SJCRH30 (cell line): ENCODE data around the gene VASN. TPM values are rescaled to one million over a fixed set of nuclear protein-coding genes. Genes with fewer than 3 reads are reported as not detected.

Experiments used
- DNase-seq, 2 experiments: peaks; one replicate each; pipeline ENCODE4 v3.0.0-alpha.2; 2015 to 2020
- H3K27ac ChIP-seq: fragments of 250-450 bp; sonication (Bioruptor Pico); 2 replicates; pipeline ENCODE4 v1.5.1; 2020; ENCODE audit warnings: mild to moderate bottlenecking, moderate library complexity
- H3K27me3 ChIP-seq: fragments of 250-450 bp; sonication (Bioruptor Pico); 2 replicates; pipeline ENCODE4 v1.5.1; 2020; ENCODE audit warnings: mild to moderate bottlenecking, moderate library complexity
- H3K36me3 ChIP-seq: fragments of 250-450 bp; sonication (Bioruptor Pico); 2 replicates; pipeline ENCODE4 v1.5.1; 2020; ENCODE audit warnings: mild to moderate bottlenecking, moderate library complexity
- H3K4me1 ChIP-seq: fragments of 250-450 bp; sonication (Bioruptor Pico); 2 replicates; pipeline ENCODE4 v1.5.1; 2020; ENCODE audit warnings: mild to moderate bottlenecking, moderate library complexity
- H3K4me3 ChIP-seq: fragments of 250-450 bp; sonication (Bioruptor Pico); 2 replicates; pipeline ENCODE4 v1.5.1; 2020; ENCODE audit warnings: mild to moderate bottlenecking, moderate library complexity
- H3K9me3 ChIP-seq: fragments of 250-450 bp; sonication (Bioruptor Pico); replicated peaks from 2 replicates; pipeline ENCODE4 v1.5.1; 2020; ENCODE audit warnings: mild to moderate bottlenecking, moderate library complexity
- total RNA-seq: library from RNA; depleted of rRNA; stranded (reverse); fragments of >200 nt; shearing (Covaris generic); gene quantifications from 2 replicates; pipeline ENCODE4 v1.2.3, GENCODE V29; 2014; rRNA removed

Gene VASN
- 0.18 and 0.28 TPM in 2 replicates for total RNA-seq

DNA sequence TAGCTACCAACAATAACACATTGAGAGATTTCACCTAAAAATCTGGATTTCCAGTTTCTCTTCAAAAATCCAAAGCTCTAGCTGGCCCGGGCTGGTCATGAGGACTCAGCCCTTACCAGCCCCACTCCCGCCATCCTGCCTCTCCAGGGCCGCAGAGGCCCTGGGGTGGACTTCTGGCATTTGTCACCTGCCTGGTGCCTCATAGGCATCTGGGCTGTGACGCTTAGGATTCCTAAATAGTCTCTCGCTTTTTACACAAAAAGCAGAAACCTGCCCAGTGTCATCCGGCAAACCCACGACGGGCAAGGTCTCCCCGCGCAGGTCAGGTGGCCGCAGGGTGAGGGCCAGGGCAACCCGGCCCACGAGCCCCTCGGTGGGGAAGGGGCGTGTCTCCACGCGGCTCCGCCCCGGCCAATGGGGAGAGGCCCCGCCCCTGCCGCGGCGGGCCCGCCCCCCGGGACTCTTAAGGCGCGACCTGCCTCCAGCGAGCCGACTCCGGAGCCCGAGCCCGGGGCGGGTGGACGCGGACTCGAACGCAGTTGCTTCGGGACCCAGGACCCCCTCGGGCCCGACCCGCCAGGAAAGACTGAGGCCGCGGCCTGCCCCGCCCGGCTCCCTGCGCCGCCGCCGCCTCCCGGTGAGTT, at the start of gene VASN:
Gene VASN (plus strand): TSS at position 492 of the 644 bp plus-strand sequence. CDS start 9,030 bp downstream, outside the sequence.
- H3K4me1 ChIP-seq: peaks cover 38% of the 10 kb centered on the region
- DNase-seq: no peak
- no peak within 1 kb of the TSS for H3K4me3 ChIP-seq
- H3K9me3 ChIP-seq: no peaks in the 10 kb centered on the region
- H3K27ac ChIP-seq: peak within 1 kb of the TSS; percentile 39
- no peaks in the 10 kb centered on the region for H3K36me3 ChIP-seq
- H3K27me3 ChIP-seq: no peaks in the 10 kb centered on the region

DNA sequence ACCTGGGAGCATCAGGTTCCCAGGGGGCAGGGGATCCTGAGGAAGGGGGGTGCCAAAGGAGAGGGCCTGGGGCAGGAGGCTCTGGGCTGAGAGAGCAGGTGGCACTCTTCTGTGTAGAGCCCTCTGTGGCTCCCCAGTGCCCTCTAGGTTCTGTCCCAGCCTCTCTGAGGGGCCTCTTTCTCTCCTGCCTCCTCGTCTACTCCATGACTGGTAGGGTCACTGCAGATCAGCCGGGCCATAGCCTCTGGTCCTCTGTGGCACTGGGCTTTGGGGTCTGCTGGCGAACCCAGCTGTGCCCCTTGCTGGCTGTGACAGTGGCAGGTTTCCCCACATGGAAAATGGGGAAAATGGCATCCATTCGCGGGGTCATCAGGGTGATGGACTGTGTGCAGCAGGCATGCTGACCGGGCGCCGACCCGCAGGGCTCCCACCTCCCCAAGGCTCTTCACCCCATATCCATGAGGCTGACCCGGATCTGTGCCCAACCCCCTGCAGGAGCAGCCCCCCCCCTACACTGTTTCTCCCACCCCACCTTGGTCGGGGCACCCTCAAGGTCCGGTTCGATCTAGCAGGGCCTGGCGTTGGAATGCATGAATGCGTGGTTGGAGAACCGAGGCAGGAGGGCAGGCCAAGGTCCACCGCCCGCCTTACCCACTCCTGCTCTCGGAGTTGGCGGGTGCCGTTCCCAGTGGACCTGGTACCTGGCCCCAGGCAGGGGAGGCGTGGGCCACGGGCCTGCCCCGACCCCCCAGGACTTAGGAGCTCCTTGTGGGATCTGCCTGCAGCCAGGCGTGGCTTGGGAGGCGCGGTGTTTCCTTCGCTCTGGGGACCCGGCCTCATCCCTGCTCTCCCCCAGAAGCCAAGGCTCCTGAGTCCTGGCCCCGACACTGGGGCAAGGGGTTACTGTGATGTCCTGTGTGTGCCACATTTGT, 49.3 kb upstream of the VASN start:
- Histone ChIP-seq H3K4me3 (no peak overlapping the region), H3K27me3 (no peaks in the 10 kb centered on the region), H3K9me3 (no peaks in the 10 kb centered on the region), H3K4me1 (peaks cover 8% of the 10 kb centered on the region), H3K27ac (no peak overlapping the region), H3K36me3 (no peaks in the 10 kb centered on the region)
- DNase-seq: no peak

DNA sequence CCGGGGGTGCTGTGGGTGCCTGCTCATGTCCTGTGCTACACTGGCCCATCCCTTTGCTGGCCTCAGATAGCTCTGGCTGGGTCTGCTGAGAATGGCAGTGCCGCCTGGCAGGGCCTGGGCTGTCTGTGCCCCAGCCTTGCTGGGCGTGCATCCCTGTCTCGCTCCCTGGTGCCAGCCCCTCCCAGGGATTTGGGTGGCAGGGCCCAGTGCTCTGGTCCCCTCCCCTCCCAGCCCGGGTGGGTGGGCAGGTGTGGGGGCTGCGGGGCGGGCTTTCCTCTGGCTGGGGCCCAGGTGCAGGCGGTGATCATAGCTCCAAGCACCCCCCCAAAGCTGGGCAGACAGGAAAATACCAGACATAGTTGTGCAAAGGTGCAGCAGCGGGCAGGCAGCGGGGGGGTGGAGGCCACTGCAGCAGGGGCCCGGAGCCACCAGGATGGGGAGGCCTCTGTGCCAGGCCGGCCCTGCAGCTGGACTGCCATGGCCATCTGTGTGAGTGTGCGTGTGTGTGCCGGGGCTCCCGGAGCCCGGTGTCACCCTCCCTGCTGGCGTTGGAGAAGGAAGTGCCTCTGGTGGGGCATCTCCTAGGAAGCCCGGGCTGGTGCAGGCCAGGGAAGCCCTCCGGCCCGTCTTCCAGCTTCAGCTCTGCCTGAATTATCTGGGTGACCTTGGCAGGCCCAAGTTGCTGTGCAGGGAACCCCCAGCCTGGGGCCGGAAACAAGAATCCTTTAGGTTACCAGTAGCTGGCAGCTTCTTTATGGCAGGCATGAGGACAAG, 48.4 kb upstream of the VASN start:
- no peaks in the 10 kb centered on the region for H3K36me3 ChIP-seq
- H3K27me3 ChIP-seq: no peaks in the 10 kb centered on the region
- peaks cover 4% of the 10 kb centered on the region for H3K4me1 ChIP-seq
- H3K4me3 ChIP-seq: no peak overlapping the region
- no peaks in the 10 kb centered on the region for H3K9me3 ChIP-seq
- no peak for DNase-seq
- no peak overlapping the region for H3K27ac ChIP-seq

DNA sequence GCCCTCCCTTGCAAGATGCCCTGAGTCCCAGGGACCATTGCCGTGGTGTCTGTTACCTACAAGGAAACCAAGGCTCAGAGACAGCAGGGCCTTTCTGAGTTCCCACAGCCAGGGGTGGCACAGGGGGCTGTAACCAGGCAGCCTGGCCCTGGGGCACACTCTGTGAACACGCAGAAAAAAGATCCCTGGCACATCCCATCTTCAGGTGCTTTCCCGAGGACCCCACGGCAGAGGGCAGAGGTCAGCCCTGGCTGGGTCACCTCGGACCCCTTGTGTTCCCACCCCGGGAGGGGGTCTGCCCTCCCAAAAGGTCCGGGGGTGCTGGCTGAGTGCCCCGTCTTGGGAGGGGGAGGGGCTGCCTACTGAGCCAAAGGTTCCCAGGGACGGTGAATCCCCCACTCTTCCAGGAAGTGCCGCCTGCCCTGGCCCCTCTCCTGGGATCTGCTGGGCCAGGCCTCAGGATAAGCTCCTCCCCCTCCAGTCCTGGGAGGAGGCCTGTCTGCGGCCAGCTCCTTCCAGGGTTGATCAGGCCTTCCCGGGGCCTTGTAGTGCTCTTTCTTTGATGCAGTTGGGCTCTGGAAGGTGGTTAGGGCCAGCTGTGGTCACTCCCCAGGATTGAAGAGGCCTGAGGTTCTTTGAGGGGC, 47.7 kb upstream of the VASN start:
- Histone ChIP-seq H3K27me3 (no peaks in the 10 kb centered on the region), H3K4me1 (peaks cover 11% of the 10 kb centered on the region), H3K9me3 (no peaks in the 10 kb centered on the region), H3K4me3 (no peak overlapping the region), H3K27ac (no peak overlapping the region), H3K36me3 (no peaks in the 10 kb centered on the region)
- DNase-seq: peak in 1 of 2 experiments; percentile 34

DNA sequence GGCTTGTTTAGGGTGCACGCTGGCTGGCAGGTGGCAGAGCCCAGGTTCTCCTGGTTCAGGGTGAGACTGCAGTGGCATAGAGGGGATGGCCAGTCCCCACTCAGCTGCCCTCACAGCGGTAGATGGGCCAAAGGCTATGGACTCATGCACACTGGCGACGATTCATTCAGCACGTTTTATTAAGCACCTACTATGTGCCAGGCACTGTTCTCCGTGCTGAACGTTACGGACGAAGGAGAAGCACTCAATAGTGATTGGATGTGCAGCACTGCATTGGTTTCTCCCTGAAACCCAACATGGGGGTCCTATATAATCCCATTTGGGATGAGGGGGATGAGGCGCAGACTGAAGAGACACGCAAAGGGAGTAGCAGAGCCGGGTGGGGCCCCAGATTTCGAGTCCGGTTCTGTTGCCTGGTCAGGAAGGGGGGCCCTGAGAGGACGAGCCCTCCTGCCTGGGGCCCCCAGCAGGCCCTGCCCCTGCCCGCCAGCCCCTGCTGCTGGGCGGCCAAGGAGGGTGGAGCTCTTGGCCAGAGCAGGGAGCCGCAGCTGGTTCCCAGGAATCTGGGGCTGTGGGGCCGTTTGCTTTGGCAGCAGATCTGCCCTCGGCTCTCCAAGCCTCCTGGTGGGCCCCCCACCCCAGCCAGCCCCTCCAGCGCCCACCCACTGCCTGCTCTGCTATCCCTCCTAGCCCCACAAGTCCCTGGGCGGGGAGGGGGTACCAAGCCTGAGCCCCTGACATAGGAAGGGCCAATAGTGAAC, 47.0 kb upstream of the VASN start:
- no peak for DNase-seq
- Histone ChIP-seq H3K4me1 (peaks cover 17% of the 10 kb centered on the region), H3K4me3 (no peak overlapping the region), H3K27ac (no peak overlapping the region), H3K27me3 (no peaks in the 10 kb centered on the region), H3K36me3 (no peaks in the 10 kb centered on the region), H3K9me3 (no peaks in the 10 kb centered on the region)

DNA sequence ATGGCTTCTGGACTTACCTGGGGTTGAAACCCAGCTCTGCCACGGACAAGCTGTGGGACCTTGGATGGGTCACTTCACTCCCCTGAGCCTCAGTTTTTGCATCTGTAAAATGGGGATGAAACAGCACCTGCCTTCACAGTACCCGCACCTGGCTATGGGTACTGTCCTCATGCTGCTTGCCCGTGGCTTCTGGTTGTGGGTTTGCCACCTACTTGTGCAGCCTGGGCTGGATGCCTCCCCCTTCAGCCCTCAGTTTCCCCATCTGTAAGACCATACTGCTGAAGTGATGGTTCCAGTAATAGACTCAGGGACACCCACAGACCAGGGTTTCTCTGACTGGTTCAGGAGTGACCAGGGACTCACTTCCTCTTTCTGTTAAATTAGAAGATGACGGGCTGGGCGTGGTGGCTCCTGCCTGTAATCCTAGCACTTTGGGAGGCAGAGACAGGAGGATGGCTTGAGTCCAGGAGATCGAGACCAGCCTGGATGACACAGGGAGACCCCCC, 46.3 kb upstream of the VASN start:
- DNase-seq: no peak
- Histone ChIP-seq H3K36me3 (no peaks in the 10 kb centered on the region), H3K27me3 (no peaks in the 10 kb centered on the region), H3K4me3 (no peak overlapping the region), H3K9me3 (no peaks in the 10 kb centered on the region), H3K4me1 (peaks cover 17% of the 10 kb centered on the region), H3K27ac (no peak overlapping the region)

DNA sequence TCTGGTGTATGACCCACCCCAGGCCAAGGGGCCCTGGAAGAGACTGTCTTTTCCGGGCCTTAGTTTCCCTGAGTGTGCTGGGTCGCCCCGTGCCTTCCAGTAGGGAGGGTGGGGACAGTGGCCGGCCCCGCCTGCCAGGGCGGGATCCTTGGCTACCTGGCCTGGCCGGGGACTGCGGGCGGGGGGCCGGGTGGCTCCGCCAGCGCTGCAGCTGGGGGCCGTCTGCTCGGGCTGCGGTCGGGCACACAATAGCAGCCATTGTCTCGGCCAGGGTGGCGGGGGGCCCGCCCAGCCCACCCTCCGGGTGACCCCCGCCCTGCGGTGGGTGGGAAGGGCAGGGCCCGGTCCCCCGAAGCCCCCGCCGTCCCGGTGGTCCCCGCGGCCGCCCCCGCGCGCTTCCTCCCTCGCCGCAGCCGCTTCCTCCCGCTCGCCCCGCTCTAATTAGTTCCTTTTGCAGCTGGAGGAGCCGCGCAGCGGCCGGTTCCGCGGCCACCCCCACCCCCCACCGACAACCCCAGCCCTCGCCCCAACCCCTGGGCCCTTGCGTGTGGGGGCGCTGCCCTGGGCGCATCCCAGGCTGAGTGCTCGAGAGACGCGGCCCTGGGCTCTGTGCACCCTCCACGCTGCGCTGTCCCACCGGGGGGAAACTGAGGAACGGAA, 44.1 kb upstream of the VASN start:
- DNase-seq: no peak
- Histone ChIP-seq H3K27me3 (no peaks in the 10 kb centered on the region), H3K9me3 (no peaks in the 10 kb centered on the region), H3K4me3 (no peak overlapping the region), H3K36me3 (no peaks in the 10 kb centered on the region), H3K4me1 (peaks cover 17% of the 10 kb centered on the region), H3K27ac (no peak overlapping the region)

DNA sequence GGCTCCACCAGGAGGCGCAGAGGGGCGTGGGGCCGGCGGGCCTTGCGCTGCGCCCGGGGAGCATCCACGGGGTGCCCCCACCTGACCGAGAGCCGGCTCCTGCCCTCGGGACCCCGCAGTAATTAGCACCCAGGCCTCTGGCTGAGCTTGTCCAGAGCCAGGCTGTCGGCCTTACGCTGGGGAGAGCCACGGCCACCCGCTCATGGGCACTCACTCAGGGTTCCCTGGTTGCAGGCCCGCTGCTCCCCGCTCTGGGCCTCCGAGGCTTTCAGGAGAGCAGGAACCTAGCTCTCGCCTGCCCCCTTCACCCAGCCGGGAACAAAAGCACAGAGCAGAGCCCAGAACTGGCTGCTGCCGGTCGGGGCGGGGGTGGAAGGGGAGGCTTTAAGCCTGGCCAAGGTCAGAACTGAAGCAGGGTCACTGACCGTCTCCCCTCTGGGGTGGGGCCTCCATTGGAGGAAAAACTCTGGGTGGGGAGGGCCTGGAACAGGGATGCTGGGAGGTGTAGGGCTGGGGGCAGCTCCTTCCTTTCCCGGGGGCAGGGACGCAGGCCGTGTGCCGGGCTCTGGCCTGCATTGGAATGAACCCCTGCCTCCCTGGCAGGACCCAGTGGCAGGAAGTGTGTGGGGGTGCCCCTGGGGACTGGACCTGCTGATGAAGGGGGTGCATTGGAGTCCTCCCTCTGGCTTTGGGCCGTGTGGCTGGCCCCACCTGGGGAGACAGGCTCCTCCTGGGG, 43.4 kb upstream of the VASN start:
- Histone ChIP-seq H3K9me3 (no peaks in the 10 kb centered on the region), H3K27ac (no peak overlapping the region), H3K27me3 (no peaks in the 10 kb centered on the region), H3K36me3 (no peaks in the 10 kb centered on the region), H3K4me1 (peaks cover 17% of the 10 kb centered on the region), H3K4me3 (no peak overlapping the region)
- peak; percentile 33 to 41 for DNase-seq

DNA sequence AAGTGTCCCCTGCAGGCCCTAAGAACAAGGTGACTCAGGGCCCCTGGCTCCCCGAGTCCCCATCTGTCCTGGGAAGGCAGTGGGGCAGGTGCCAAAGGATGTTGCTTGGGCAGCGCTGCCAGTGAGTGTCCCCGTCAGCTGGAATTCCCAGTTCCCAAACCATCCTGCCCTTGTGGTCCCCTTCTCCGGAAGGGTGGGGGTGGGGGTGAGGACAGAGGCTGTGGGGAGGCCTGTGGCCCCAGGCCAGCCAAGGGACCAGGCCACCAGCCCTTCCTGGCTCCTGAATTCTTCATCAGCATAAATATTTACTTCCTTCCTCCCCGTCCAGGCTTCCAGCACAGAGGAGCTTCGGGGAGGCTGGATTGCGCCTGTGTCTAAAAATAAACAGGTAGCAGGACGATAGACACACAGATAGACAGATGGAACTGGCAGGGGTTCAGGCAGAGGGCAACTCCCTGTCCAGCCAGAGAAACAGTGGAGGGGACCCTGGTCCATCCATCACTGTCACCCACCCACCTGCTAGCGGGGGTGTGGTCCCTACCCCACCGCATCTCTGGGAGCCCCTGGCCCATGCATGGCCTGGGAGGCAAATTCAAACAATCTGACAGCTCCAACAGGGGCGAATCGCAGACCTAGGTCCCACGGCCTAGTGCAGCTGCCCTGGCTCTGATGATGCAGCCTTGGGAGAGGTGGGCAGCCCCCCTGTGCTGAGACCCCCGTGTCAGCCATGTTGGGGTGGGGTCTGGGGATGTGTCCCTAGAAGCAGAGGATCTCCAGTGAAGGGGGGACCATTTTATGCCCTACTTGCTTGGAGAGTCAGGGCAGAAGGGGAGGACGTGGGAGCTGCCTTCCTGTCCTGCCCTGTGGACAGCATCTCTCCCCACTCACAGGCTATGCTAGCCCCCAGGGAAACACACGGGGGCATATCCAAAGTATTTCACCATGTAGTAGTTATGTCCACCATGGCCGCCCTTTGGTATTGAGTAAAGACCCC, 42.6 kb upstream of the VASN start:
- Histone ChIP-seq H3K36me3 (no peaks in the 10 kb centered on the region), H3K4me1 (peaks cover 17% of the 10 kb centered on the region), H3K27ac (no peak overlapping the region), H3K27me3 (no peaks in the 10 kb centered on the region), H3K9me3 (no peaks in the 10 kb centered on the region), H3K4me3 (no peak overlapping the region)
- DNase-seq: peak in 1 of 2 experiments; percentile 50

DNA sequence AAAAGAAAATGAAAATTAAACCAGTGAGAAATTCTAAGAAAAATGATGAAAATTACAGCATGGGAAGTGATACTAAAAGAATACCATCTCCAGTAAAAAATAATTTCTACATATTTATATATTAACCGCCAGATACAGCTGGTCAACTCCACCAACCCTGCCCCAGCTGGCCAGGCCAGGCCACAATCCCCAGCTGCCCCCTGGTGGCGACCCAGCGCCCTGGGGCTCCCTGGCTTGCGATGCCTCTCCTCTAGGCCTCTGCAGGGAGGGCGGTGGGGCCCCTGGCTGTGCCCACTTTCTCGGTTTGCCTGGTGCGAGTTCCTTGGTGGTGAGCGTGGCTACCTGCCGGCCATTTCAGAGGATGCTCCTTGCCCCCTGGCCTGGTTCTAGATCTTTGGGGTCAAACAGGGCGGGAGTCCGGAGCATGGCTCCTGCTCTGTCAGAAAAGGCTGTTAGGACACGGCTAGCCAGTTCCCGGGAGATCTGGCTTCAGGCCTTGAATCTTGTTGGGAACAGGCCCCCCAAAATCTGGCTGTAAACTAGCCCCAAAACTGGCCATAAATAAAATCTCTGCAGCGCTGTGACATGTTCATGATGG, 41.3 kb upstream of the VASN start:
- Histone ChIP-seq H3K27me3 (no peaks in the 10 kb centered on the region), H3K4me3 (no peak overlapping the region), H3K27ac (no peak overlapping the region), H3K4me1 (peaks cover 17% of the 10 kb centered on the region), H3K36me3 (no peaks in the 10 kb centered on the region), H3K9me3 (no peaks in the 10 kb centered on the region)
- peak; percentile 71 to 75 for DNase-seq

DNA sequence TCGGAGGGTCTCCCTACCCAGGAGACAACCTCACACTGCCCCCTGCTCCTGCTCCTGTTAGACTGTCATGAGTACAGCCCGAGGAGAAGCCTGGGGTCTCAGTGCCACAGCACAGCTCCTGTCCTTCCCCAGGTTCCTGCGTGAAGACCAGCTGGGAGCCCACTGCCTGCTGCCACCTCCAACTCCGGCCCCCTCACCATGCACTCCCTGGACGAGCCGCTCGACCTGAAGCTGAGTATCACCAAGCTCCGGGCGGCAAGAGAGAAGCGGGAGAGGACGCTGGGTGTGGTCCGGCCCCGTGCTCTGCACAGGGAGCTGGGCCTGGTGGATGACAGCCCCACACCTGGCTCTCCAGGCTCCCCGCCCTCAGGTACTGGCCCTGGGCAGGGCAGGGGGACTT, 39.6 kb upstream of the VASN start:
- Histone ChIP-seq H3K4me1 (peaks cover 17% of the 10 kb centered on the region), H3K27ac (no peak overlapping the region), H3K36me3 (no peaks in the 10 kb centered on the region), H3K27me3 (no peaks in the 10 kb centered on the region), H3K9me3 (no peaks in the 10 kb centered on the region), H3K4me3 (no peak overlapping the region)
- no peak for DNase-seq
